OCI-LY7 (cell line): ENCODE results near the gene CNTF.

Experiments used
- EZH2phosphoT487 ChIP-seq: fragments of 200-600 bp; sonication (generic); IDR thresholded peaks from 2 replicates; pipeline ENCODE4 v1.6.1; 2018; ENCODE audit warnings: low read depth, borderline replicate concordance, mild to moderate bottlenecking, mixed run types, antibody characterized with exemption, low read length, moderate library complexity, mixed read lengths
- TF ChIP-seq, protein P1 (sequence below): fragments of 200-600 bp; sonication (generic); conservative IDR thresholded peaks from 2 replicates; pipeline ENCODE4 v1.5.1; 2014; ENCODE audit warnings: mild to moderate bottlenecking, antibody characterized with exemption, low read length, moderate library complexity, mixed read lengths

DNA sequence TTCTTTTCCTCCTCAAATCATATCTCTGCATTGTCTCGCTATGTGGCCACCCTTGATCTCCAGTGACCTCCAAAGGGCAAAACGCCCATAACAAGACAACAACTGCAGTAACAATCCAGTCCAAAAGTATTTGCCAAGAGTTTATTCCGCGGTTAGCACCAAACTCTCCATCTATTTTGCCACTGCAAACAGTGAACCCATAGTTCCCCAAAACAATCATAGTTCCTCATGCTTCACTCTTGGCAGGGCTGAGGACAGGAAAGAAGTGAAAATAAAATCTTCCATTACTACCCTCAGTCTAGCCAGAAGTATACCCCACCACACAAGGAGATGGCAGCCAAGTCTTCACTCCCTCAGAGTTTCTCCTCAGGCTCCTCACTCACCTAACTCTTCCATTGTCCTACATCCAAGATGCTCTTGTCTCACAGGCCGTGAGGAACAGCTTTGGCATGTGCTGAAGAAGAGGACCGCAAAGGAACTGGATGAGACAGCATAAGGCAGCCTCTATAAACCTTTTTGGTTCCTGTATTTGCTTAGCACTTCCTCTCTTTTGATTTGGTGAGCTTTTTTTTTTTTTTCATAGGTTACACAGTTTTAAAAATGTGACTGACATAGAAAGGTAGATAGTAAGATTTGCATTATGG lies 47.0 kb upstream of the CNTF start, which contains the start of gene LPXN:
- TF ChIP-seq, protein P1, sequence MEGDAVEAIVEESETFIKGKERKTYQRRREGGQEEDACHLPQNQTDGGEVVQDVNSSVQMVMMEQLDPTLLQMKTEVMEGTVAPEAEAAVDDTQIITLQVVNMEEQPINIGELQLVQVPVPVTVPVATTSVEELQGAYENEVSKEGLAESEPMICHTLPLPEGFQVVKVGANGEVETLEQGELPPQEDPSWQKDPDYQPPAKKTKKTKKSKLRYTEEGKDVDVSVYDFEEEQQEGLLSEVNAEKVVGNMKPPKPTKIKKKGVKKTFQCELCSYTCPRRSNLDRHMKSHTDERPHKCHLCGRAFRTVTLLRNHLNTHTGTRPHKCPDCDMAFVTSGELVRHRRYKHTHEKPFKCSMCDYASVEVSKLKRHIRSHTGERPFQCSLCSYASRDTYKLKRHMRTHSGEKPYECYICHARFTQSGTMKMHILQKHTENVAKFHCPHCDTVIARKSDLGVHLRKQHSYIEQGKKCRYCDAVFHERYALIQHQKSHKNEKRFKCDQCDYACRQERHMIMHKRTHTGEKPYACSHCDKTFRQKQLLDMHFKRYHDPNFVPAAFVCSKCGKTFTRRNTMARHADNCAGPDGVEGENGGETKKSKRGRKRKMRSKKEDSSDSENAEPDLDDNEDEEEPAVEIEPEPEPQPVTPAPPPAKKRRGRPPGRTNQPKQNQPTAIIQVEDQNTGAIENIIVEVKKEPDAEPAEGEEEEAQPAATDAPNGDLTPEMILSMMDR, result peak; percentile 58
- TF ChIP-seq EZH2phosphoT487, result no peak
